Kidney epithelial cell (primary cell): Measurements from ENCODE around the gene GOLPH3L. TPM values are rescaled to one million over a fixed set of nuclear protein-coding genes. Genes with fewer than 3 reads are reported as not detected.
A peak's percentile ranks its signal among the peaks of the same experiment; 100 is the strongest.
"Not testable (repeated sequence)": the region's sequence is repeated elsewhere in the genome, so short reads cannot be mapped to it uniquely, and the experiment has no call there.

ENCODE experiments used
- DNase-seq: peaks from one replicate; pipeline ENCODE4 v3.0.0-alpha.2; 2010; ENCODE audit warnings: low read depth
- H3K27me3 ChIP-seq: 2 replicates; pipeline ENCODE4 v1.6.0; 2011; ENCODE audit warnings: low read length; ENCODE audit not compliant: control insufficient read depth, insufficient read depth
- H3K36me3 ChIP-seq: 2 replicates; pipeline ENCODE4 v1.5.1; 2011; ENCODE audit warnings: low read length; ENCODE audit not compliant: control insufficient read depth, insufficient read depth
- H3K4me3 ChIP-seq: 2 replicates; pipeline ENCODE4 v1.5.1; 2011; ENCODE audit warnings: low read depth, mild to moderate bottlenecking, control low read depth, low read length
- CTCF ChIP-seq: IDR thresholded peaks from 2 replicates; pipeline ENCODE4 v1.5.1; 2011; ENCODE audit warnings: mild to moderate bottlenecking, moderate library complexity, low read length, control low read depth, inconsistent platforms; ENCODE audit not compliant: insufficient read depth, poor library complexity, severe bottlenecking
- total RNA-seq: library from RNA; depleted of rRNA; stranded (reverse); fragments of >200 nt; gene quantifications from 2 replicates; pipeline ENCODE4 v1.2.3, GENCODE V29; 2015

Gene GOLPH3L
- total RNA-seq, 1 donor from 2014 or later, result 18.2 TPM

- Histone ChIP-seq H3K36me3 (no peaks in the 10 kb centered on the region), H3K27me3 (no peaks in the 10 kb centered on the region), H3K4me3 (no peak overlapping the region)
- TF ChIP-seq CTCF, result no peak
- DNase-seq, result no peak
These were observed 21.4 kb upstream of the GOLPH3L start for GRCh38 chr1:150718225-150718891.

GRCh38 chr1:150709031-150709430 lies 12.1 kb upstream of the GOLPH3L start:
- H3K4me3 ChIP-seq, H3K27me3 ChIP-seq, H3K36me3 ChIP-seq, DNase-seq: not testable (repeated sequence)

DNA sequence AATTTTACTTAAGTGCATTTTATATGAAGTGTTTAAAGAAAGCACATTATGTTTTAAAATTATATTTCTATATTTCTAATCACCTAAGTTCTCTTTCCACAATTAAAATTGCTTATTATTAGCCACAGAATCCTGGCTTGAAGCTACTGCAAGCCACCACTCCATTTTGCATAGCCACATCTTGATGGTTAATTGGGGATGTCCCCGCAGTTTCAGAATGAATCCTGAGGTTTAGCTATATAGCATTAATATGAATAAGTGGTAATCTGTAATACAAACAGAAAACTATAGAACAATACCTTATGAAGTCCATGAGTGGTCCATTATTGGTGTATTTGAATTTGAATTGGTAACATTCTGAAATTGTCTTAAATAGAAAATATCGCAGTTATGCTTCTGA lies 11.6 kb upstream of the GOLPH3L start:
- TF ChIP-seq CTCF, result no peak
- H3K4me3 ChIP-seq, result no peak overlapping the region
- no peaks in the 10 kb centered on the region for H3K36me3 ChIP-seq
- no peaks in the 10 kb centered on the region for H3K27me3 ChIP-seq
- DNase-seq, result no peak

- Histone ChIP-seq H3K27me3 (no peaks in the 10 kb centered on the region), H3K36me3 (no peaks in the 10 kb centered on the region), H3K4me3 (no peak overlapping the region)
- no peak for DNase-seq
- no peak for TF ChIP-seq CTCF
These were observed 9.1 kb upstream of the GOLPH3L start for GRCh38 chr1:150706091-150706490.

- no peak for TF ChIP-seq CTCF
These were observed 6.5 kb upstream of the GOLPH3L start for GRCh38 chr1:150703427-150703826.

GRCh38 chr1:150696590-150696989 lies 364 bp downstream of the GOLPH3L start:
- H3K36me3 ChIP-seq, result no peaks in the 10 kb centered on the region

More at GRCh38 chr1:150703427-150703826, 6.5 kb upstream of the GOLPH3L start:
- DNase-seq, result no peak
- Histone ChIP-seq H3K36me3 (no peaks in the 10 kb centered on the region), H3K27me3 (no peaks in the 10 kb centered on the region), H3K4me3 (no peak overlapping the region)

More at GRCh38 chr1:150696590-150696989, 364 bp downstream of the GOLPH3L start:
- DNase-seq, result no peak
- Histone ChIP-seq H3K4me3 (peak overlapping the region; percentile 81), H3K27me3 (no peaks in the 10 kb centered on the region)
- TF ChIP-seq CTCF, result no peak
